Activated CD8-positive, alpha-beta T cell treated with anti-CD3 and anti-CD28 coated beads, Interleukin-2, amount 10 ng/mL, durations not matched to agents 7 days and 5 days (primary cell): ENCODE data around the gene SELPLG. TPM values are rescaled to one million over a fixed set of nuclear protein-coding genes. Genes with fewer than 3 reads are reported as not detected.

Experiments used
- ATAC-seq: fragments of 150-1000 bp; cut with Tn5 transposase; one replicate; pipeline ENCODE4 v1.10.0; 2021; ENCODE audit warnings: moderate library complexity
- CTCF ChIA-PET: fragments of 350-600 bp; sonication (Branson Sonifier 250); formaldehyde crosslinking; loops from one replicate; lab custom pipeline; 2021; ENCODE audit warnings: antibody characterized with exemption; lab: Charles Lee
- POLR2A ChIA-PET: fragments of 350-600 bp; sonication (Branson Sonifier 250); formaldehyde crosslinking; loops from one replicate; lab custom pipeline; 2021; ENCODE audit warnings: antibody characterized with exemption; lab: Charles Lee
- DNase-seq: peaks from one replicate; pipeline ENCODE4 v3.0.0-alpha.2; 2020
- H3K27ac Mint-ChIP-seq: one replicate; pipeline ENCODE4 v1.8.0; 2021; ENCODE audit warnings: mild to moderate bottlenecking, mixed read lengths
- H3K27me3 Mint-ChIP-seq: one replicate; pipeline ENCODE4 v1.8.0; 2021; ENCODE audit warnings: low read depth, mixed read lengths
- H3K36me3 Mint-ChIP-seq: one replicate; pipeline ENCODE4 v1.8.0; 2021; ENCODE audit warnings: low read depth, mixed read lengths
- H3K4me1 Mint-ChIP-seq: one replicate; pipeline ENCODE4 v1.8.0; 2021; ENCODE audit warnings: low read depth, mixed read lengths
- H3K4me3 Mint-ChIP-seq: one replicate; pipeline ENCODE4 v1.8.0; 2021; ENCODE audit warnings: mild to moderate bottlenecking, mixed read lengths
- H3K9me3 Mint-ChIP-seq: one replicate; pipeline ENCODE4 v1.8.0; 2022; ENCODE audit warnings: mixed read lengths; ENCODE audit not compliant: insufficient read depth
- total RNA-seq, 2 experiments: library from RNA; stranded (reverse); gene quantifications; one replicate each; pipeline ENCODE4 v1.2.3, GENCODE V29; 2021

Gene SELPLG
- total RNA-seq, 2 experiments from 2014 or later, result 144 to 150 TPM

- Mint-ChIP-seq H3K27ac (no peak overlapping the region), H3K27me3 (peaks cover 9% of the 10 kb centered on the region), H3K36me3 (peaks cover 2% of the 10 kb centered on the region), H3K4me3 (no peak overlapping the region), H3K4me1 (no peaks in the 10 kb centered on the region), H3K9me3 (no peaks in the 10 kb centered on the region)
- ATAC-seq (no peak), DNase-seq (no peak)
- ChIA-PET POLR2A (interaction anchor here (0.6 kb wide), 1 partner anchor 29 kb away, joined by 3 read pairs; no protein-coding TSS in a partner anchor), CTCF (interaction anchor here (2.1 kb wide), 1 partner anchor 17 kb away, joined by 12 read pairs; no protein-coding TSS in a partner anchor)
Observed at GRCh38 chr12:108600702-108601007, 33.0 kb downstream of the SELPLG start.

DNA sequence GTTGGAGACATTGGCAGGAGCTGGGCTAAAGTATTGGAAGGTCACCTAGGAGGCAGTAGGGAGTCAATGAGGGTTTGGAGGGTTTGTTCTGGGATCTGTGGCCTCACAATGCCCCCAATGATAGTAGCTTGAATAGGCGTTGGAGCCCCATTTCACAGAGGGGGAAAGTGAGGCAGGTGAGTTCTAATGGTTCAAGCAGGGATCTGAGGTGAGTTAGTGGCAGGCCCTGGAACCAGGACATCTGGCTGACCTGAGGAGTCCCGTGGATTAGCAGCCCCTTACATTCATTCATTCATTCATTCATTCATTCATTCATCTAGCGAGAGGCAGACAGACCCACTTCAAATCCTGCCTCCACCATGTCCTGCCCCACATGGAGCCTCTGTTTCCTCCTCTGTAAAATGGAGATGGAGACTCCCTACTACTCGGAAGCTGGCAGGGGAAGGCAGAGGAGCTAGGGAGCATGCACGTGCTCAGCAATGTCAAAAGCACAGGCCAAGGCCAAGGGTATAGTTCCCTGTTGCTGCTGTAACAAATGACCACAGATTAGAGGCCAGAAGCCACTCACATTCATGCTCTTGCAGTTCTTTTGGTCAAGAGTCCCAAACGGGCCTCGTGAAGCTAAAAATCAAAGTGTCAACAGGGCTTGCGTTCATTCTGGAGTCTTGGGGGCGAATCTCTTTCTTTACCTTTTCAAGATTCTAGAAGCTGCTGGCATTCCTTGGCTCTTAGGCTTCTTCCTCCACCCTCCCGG is 33.6 kb downstream of the SELPLG start:
- no peak for DNase-seq
- CTCF ChIA-PET, result interaction anchor here (2.1 kb wide), 1 partner anchor 18 kb away, joined by 12 read pairs; no protein-coding TSS in a partner anchor
- peaks cover 5% of the 10 kb centered on the region for H3K27me3 Mint-ChIP-seq
- no peak for ATAC-seq
- POLR2A ChIA-PET, result interaction anchor here (0.6 kb wide), 1 partner anchor 29 kb away, joined by 3 read pairs; no protein-coding TSS in a partner anchor
- no peak overlapping the region for H3K4me3 Mint-ChIP-seq
- no peaks in the 10 kb centered on the region for H3K36me3 Mint-ChIP-seq
- H3K4me1 Mint-ChIP-seq, result no peaks in the 10 kb centered on the region
- H3K9me3 Mint-ChIP-seq, result no peaks in the 10 kb centered on the region
- H3K27ac Mint-ChIP-seq, result no peak overlapping the region

DNA sequence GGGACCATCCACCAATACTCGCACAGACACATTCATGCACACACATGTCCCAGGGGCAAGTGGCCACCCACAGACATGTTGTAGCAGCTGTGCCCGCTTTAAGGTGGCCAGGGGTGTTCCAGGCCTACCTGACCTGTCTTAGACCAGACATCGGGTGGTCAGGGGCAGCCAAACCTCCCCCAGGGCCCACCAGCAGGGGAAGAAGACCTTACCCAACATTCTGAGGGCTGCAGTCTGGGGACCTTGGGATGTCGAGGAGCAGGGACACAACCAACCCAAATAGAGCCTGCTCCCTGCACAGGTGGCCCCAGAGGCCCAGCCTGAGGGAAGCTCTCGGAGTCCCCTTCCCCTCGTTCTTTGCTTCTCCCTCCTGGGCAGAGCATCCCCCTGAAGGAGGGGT is 34.2 kb downstream of the SELPLG start:
- ATAC-seq (no peak), DNase-seq (no peak)
- Mint-ChIP-seq H3K9me3 (no peaks in the 10 kb centered on the region), H3K36me3 (no peaks in the 10 kb centered on the region), H3K27me3 (no peaks in the 10 kb centered on the region), H3K27ac (no peak overlapping the region), H3K4me1 (no peaks in the 10 kb centered on the region), H3K4me3 (no peak overlapping the region)
- POLR2A ChIA-PET, result no interaction called here
- CTCF ChIA-PET, result interaction anchor here (2.1 kb wide), 1 partner anchor 18 kb away, joined by 12 read pairs; no protein-coding TSS in a partner anchor

- no peak overlapping the region for H3K4me3 Mint-ChIP-seq
- H3K27ac Mint-ChIP-seq, result no peak overlapping the region
- ChIA-PET CTCF (interaction anchor here (0.6 to 0.9 kb wide), 2 partner anchors 19 to 66 kb away, joined by 3 read pairs; no protein-coding TSS in a partner anchor), POLR2A (no interaction called here)
- no peaks in the 10 kb centered on the region for H3K36me3 Mint-ChIP-seq
- no peaks in the 10 kb centered on the region for H3K4me1 Mint-ChIP-seq
- no peaks in the 10 kb centered on the region for H3K27me3 Mint-ChIP-seq
- ATAC-seq (no peak), DNase-seq (no peak)
- no peaks in the 10 kb centered on the region for H3K9me3 Mint-ChIP-seq
Observed at GRCh38 chr12:108598553-108599250, 35.0 kb downstream of the SELPLG start.

- no peaks in the 10 kb centered on the region for H3K9me3 Mint-ChIP-seq
Observed at GRCh38 chr12:108597559-108598471, 35.9 kb downstream of the SELPLG start, which contains the start of gene TMEM119. Gene TMEM119 (minus strand): TSS chr12:108598084. CDS start chr12:108592383, 5,701 bp downstream.

DNA sequence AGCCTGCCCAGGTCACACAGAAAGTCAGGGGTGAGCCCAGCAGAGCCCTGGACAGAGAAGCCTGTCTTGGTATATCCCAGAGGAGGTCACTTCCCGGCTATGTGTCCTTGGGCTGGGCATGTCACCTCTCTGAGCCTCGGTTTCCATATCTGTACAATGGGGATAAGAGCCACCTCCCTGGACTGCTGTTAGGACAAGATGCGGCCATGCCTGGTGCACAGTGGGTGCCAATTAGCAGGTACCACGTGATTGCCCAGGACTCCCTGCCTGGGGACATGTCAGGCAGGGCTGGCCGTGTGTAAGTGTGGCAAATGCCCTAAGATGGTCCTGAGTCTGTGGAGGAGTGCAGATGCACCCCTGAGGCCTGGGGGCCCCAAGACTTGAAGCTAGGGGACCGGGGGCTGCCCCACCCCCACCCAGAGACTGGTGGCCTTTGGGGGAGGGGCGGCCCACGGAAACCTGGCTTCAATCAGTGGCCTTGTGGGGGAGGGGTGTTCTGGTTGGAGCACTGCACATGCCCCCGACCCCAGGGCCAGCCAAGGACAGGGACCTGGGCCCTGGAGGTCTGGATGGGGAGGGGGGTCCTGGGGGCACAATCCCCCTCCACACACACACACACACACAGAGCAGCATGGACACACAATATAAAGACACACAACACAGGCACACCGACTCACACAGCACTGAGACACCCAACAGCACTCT is 36.7 kb downstream of the SELPLG start:
- no peak for ATAC-seq
- no peaks in the 10 kb centered on the region for H3K9me3 Mint-ChIP-seq
- no peaks in the 10 kb centered on the region for H3K4me1 Mint-ChIP-seq
- no peak overlapping the region for H3K27ac Mint-ChIP-seq
- no peaks in the 10 kb centered on the region for H3K36me3 Mint-ChIP-seq
- no peaks in the 10 kb centered on the region for H3K27me3 Mint-ChIP-seq
- ChIA-PET CTCF (no interaction called here), POLR2A (interaction anchor here (0.7 kb wide), 1 partner anchor 11 kb away, joined by 3 read pairs; no protein-coding TSS in a partner anchor)
- H3K4me3 Mint-ChIP-seq, result no peak overlapping the region
- no peak for DNase-seq

More at GRCh38 chr12:108597559-108598471, 35.9 kb downstream of the SELPLG start, which contains the start of gene TMEM119:
- ChIA-PET POLR2A (no interaction called here), CTCF (interaction anchor here (0.6 to 0.9 kb wide), 2 partner anchors 20 to 67 kb away, joined by 3 read pairs; no protein-coding TSS in a partner anchor)
- Mint-ChIP-seq H3K36me3 (no peaks in the 10 kb centered on the region), H3K4me1 (no peaks in the 10 kb centered on the region), H3K4me3 (no peak within 1 kb of the TSS), H3K27me3 (no peaks in the 10 kb centered on the region), H3K27ac (no peak within 1 kb of the TSS)
- ATAC-seq (no peak), DNase-seq (no peak)

DNA sequence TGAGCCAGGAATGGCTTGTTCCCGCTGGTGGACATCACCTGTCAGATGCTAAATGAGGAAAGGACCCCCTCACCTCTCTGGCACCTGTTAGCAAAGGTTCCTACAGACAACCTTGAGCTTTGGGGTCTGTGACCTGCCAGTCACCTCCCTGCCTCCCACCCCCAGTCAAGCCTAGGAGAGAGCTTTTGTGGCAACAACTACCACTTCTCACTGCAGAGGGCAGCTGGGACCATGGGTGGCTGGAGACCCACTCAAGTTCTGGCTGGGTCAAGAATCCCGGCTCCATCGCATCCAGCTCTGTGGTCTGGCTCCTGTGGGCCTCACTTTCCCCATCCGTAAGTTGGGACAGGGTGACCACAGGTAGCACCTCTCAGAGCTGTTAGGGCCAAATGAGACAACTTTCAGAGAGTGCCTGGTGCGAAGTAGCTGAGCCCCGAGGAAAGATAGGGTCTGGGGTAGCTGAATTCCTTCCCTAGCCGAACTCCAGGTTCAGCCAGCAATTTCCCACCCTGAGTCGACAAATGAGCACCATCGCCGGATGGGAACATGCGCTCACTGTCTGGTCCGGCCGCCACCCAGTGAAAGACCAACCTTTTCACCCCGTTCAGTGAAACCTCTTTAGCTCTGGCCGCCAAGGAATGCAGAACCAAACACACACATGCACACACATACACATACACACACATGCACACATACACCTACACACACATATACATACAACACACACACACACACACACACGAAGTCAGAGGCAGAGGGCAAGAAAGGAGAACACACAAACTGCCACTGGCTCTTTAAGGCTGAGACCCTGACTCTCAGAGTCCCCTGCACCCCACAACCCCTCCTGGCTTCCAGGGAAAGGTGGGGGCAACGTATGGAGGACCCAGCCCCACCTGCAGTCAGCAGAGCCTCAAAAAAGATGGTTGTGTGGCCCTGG is 37.7 kb downstream of the SELPLG start:
- Mint-ChIP-seq H3K27me3 (no peaks in the 10 kb centered on the region), H3K4me1 (no peaks in the 10 kb centered on the region), H3K4me3 (no peak overlapping the region), H3K9me3 (no peaks in the 10 kb centered on the region), H3K27ac (no peak overlapping the region), H3K36me3 (no peaks in the 10 kb centered on the region)
- no peak for DNase-seq
- CTCF ChIA-PET, result interaction anchor here (1.0 to 1.1 kb wide), 2 partner anchors 13 to 25 kb away, joined by 3 read pairs; no protein-coding TSS in a partner anchor
- POLR2A ChIA-PET, result interaction anchor here (0.7 kb wide), 1 partner anchor 10 kb away, joined by 3 read pairs; no protein-coding TSS in a partner anchor
- no peak for ATAC-seq

- H3K27ac Mint-ChIP-seq, result no peak overlapping the region
- ATAC-seq (no peak), DNase-seq (no peak)
- no peak overlapping the region for H3K4me3 Mint-ChIP-seq
- CTCF ChIA-PET, result interaction anchor here (2.0 kb wide), 1 partner anchor 23 kb away, joined by 6 read pairs; no protein-coding TSS in a partner anchor
- H3K36me3 Mint-ChIP-seq, result no peaks in the 10 kb centered on the region
- H3K9me3 Mint-ChIP-seq, result no peaks in the 10 kb centered on the region
- H3K27me3 Mint-ChIP-seq, result no peaks in the 10 kb centered on the region
- H3K4me1 Mint-ChIP-seq, result no peaks in the 10 kb centered on the region
- POLR2A ChIA-PET, result no interaction called here
Observed at GRCh38 chr12:108594960-108595710, 38.6 kb downstream of the SELPLG start.

GRCh38 chr12:108594323-108594903 is 39.3 kb downstream of the SELPLG start:
- Mint-ChIP-seq H3K27me3 (no peaks in the 10 kb centered on the region), H3K27ac (no peak overlapping the region), H3K36me3 (no peaks in the 10 kb centered on the region), H3K9me3 (no peaks in the 10 kb centered on the region), H3K4me3 (no peak overlapping the region), H3K4me1 (no peaks in the 10 kb centered on the region)
- POLR2A ChIA-PET, result no interaction called here
- ATAC-seq (no peak), DNase-seq (no peak)
- CTCF ChIA-PET, result interaction anchor here (2.0 kb wide), 1 partner anchor 24 kb away, joined by 6 read pairs; no protein-coding TSS in a partner anchor
